GM23248 (cell line): ENCODE results near the gene DTNB.

Experiments used
- EZH2 ChIP-seq: fragments of 200-600 bp; sonication (generic); IDR thresholded peaks from 2 replicates; pipeline ENCODE4 v1.6.1; 2018; ENCODE audit warnings: antibody characterized with exemption, mild to moderate bottlenecking; ENCODE audit not compliant: insufficient read depth, poor library complexity, severe bottlenecking
- EZH2phosphoT487 ChIP-seq: fragments of 200-600 bp; sonication (generic); IDR thresholded peaks from 2 replicates; pipeline ENCODE4 v1.6.1; 2018; ENCODE audit warnings: antibody characterized with exemption, moderate library complexity, mild to moderate bottlenecking, low read depth; ENCODE audit not compliant: insufficient read depth

GRCh38 chr2:25635797-25636196 lies 37.6 kb downstream of the DTNB start:
- no peak for TF ChIP-seq EZH2phosphoT487
- TF ChIP-seq EZH2 = no peak
